Measurements from ENCODE around the gene TEX35.

Gene TEX35

GRCh38 chr1:178498896-178499675, 13.8 kb upstream of the TEX35 start:
- DNase-seq = no peak

GRCh38 chr1:178500091-178500770, 12.7 kb upstream of the TEX35 start:
- TF ChIP-seq, protein P1, sequence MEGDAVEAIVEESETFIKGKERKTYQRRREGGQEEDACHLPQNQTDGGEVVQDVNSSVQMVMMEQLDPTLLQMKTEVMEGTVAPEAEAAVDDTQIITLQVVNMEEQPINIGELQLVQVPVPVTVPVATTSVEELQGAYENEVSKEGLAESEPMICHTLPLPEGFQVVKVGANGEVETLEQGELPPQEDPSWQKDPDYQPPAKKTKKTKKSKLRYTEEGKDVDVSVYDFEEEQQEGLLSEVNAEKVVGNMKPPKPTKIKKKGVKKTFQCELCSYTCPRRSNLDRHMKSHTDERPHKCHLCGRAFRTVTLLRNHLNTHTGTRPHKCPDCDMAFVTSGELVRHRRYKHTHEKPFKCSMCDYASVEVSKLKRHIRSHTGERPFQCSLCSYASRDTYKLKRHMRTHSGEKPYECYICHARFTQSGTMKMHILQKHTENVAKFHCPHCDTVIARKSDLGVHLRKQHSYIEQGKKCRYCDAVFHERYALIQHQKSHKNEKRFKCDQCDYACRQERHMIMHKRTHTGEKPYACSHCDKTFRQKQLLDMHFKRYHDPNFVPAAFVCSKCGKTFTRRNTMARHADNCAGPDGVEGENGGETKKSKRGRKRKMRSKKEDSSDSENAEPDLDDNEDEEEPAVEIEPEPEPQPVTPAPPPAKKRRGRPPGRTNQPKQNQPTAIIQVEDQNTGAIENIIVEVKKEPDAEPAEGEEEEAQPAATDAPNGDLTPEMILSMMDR (IDR thresholded peaks at IDR 0.05; ENCODE audit: low read depth, low read length) = peak; percentile 47
- Histone ChIP-seq H3K9me3 (ENCODE audit: severe bottlenecking) (no peaks in the 10 kb centered on the region), H3K27ac (no peak overlapping the region), H3K36me3 (no peaks in the 10 kb centered on the region), H3K27me3 (ENCODE audit: insufficient read depth, low read depth, severe bottlenecking) (no peaks in the 10 kb centered on the region), H3K4me3 (ENCODE audit: low read depth, low read length) (no peak overlapping the region)
- peak; percentile 36 for DNase-seq

More at GRCh38 chr1:178498896-178499675, 13.8 kb upstream of the TEX35 start:
- Histone ChIP-seq H3K36me3 (no peaks in the 10 kb centered on the region), H3K9me3 (ENCODE audit: severe bottlenecking) (no peaks in the 10 kb centered on the region), H3K27me3 (ENCODE audit: insufficient read depth, low read depth, severe bottlenecking) (no peaks in the 10 kb centered on the region), H3K4me3 (ENCODE audit: low read depth, low read length) (no peak overlapping the region), H3K27ac (no peak overlapping the region)
- TF ChIP-seq, protein P1 (IDR thresholded peaks at IDR 0.05; ENCODE audit: low read depth, low read length) = no peak

DNA sequence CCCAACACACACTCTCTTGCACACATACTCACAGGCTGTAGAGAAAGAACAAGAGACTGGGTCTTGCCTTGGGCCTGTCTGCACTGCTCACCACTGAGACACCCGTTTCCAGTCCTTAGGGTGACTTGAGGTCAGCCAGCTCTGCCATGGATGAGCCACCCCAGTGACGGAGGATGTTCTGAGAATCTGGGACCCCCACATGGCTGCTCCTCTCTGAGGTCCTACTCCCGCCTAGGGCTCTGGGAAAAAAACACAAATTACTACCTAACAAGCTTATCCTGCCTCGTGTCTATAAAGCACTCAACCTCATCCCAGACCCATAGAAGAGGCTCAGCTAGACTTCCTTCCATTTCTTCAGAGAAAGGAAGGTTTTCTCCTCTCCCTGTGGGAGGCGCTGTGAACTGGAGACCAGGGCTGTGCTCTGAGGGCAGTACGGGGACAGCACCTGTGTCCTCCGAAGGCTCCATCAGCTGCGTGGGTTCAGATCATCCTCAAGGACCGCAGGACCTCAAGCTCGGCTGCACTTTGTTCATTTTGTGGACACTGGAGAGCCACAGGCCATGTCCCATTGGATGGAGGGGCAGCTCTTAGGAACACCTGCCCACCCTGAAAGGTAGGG, 11.9 kb upstream of the TEX35 start:
- Histone ChIP-seq H3K36me3 (no peaks in the 10 kb centered on the region), H3K27me3 (ENCODE audit: insufficient read depth, low read depth, severe bottlenecking) (no peaks in the 10 kb centered on the region), H3K9me3 (ENCODE audit: severe bottlenecking) (no peaks in the 10 kb centered on the region), H3K27ac (no peak overlapping the region), H3K4me3 (ENCODE audit: low read depth, low read length) (no peak overlapping the region)
- TF ChIP-seq, protein P1 (IDR thresholded peaks at IDR 0.05; ENCODE audit: low read depth, low read length) = peak; percentile 54
- DNase-seq = no peak

DNA sequence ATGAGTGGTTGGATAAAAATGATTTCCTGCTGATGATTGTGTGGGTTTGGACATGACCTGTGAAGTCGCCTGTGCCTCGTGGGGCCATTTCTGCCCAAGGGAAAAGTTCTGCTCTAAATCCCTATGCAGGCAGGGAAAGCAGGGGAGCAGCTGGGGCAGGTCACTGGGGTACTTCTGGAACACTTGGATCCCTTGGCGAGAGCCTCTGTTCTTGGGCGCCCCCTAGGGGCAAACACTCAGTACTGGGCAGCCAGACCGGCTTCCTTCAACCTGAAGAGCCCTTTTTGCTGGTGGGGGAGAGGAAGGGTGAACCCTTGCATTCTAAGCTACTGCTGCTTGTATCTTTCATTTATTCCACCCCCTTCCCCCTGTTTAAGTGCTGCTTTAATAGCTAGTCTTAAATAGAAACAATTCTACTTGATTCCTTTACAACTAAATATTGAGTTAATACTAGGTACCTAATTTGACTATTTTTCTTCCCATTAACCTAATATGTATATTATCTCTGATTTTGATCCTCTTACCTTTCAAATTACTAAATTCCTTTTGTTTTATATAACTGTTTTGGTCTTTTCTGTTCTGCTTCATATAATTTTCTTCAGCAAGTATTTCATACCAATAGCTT, 11.1 kb upstream of the TEX35 start:
- Histone ChIP-seq H3K27me3 (ENCODE audit: insufficient read depth, low read depth, severe bottlenecking) (no peaks in the 10 kb centered on the region), H3K4me3 (ENCODE audit: low read depth, low read length) (no peak overlapping the region), H3K9me3 (ENCODE audit: severe bottlenecking) (no peaks in the 10 kb centered on the region), H3K27ac (no peak overlapping the region), H3K36me3 (no peaks in the 10 kb centered on the region)
- peak; percentile 87 for DNase-seq
- TF ChIP-seq, protein P1 (IDR thresholded peaks at IDR 0.05; ENCODE audit: low read depth, low read length) = peak; percentile 98

- Histone ChIP-seq H3K27me3 (ENCODE audit: insufficient read depth, low read depth, severe bottlenecking) (no peaks in the 10 kb centered on the region), H3K9me3 (ENCODE audit: severe bottlenecking) (no peaks in the 10 kb centered on the region), H3K27ac (no peak overlapping the region), H3K4me3 (ENCODE audit: low read depth, low read length) (no peak overlapping the region), H3K36me3 (no peaks in the 10 kb centered on the region)
- DNase-seq = no peak
- TF ChIP-seq, protein P1 (IDR thresholded peaks at IDR 0.05; ENCODE audit: low read depth, low read length) = no peak
Measured at GRCh38 chr1:178502330-178502714, 10.6 kb upstream of the TEX35 start.

All from WERI-Rb-1 (cell line).